ENCODE measurements around the gene PITX2. TPM values are rescaled to one million over a fixed set of nuclear protein-coding genes. Genes with fewer than 3 reads are reported as not detected.

Gene PITX2
- total RNA-seq, 1 donor from 2014 or later = not detected

DNA sequence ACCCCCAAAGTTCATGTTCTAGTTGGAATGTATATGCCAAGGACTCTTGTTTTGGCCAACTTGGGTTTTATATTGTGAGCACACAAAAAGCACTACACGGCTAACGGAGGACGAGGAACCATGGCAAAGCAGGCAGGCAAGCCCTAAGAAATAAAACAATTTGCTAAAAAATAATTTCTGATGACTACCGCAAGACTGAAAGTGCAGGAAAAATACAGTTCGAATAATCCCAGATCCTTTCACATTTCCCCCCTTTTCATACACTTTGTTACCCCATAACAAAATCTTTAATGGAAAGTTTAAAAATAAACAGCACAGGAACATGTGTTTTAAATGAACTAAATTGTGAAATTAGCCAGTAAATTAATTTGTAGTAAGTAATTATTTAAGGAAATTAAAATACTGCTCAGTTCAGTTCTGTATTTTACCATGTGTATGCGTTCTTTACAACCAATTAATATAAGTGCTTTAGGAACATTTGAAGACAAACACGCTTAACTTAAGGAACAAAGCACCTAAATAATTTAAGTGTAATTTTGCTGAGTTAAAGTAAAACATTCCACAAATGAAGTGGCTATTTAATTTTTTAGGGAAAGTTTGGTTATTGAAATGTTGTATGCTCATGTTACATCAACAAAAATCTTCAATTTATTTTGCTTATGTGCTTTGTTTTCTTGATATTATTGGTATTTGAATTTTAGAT, 12.4 kb upstream of the PITX2 start:
- Histone ChIP-seq H3K27ac (no peak overlapping the region), H3K9me3 (no peaks in the 10 kb centered on the region), H3K36me3 (no peaks in the 10 kb centered on the region), H3K4me1 (peaks cover 10 to 13% of the 10 kb centered on the region in 2 donors), H3K27me3 (peaks cover 27% of the 10 kb centered on the region), H3K4me3 (no peak overlapping the region)
- intact Hi-C loops (cut with DNase I) = loop anchor here (10.0 kb wide), 1 partner anchor 999 kb away; no protein-coding TSS in a partner anchor
- DNase-seq (ENCODE audit: low spot score in 2 of 2) = no peak
- TF ChIP-seq, protein P1, sequence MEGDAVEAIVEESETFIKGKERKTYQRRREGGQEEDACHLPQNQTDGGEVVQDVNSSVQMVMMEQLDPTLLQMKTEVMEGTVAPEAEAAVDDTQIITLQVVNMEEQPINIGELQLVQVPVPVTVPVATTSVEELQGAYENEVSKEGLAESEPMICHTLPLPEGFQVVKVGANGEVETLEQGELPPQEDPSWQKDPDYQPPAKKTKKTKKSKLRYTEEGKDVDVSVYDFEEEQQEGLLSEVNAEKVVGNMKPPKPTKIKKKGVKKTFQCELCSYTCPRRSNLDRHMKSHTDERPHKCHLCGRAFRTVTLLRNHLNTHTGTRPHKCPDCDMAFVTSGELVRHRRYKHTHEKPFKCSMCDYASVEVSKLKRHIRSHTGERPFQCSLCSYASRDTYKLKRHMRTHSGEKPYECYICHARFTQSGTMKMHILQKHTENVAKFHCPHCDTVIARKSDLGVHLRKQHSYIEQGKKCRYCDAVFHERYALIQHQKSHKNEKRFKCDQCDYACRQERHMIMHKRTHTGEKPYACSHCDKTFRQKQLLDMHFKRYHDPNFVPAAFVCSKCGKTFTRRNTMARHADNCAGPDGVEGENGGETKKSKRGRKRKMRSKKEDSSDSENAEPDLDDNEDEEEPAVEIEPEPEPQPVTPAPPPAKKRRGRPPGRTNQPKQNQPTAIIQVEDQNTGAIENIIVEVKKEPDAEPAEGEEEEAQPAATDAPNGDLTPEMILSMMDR (IDR thresholded peaks at IDR 0.05) = no peak

DNA sequence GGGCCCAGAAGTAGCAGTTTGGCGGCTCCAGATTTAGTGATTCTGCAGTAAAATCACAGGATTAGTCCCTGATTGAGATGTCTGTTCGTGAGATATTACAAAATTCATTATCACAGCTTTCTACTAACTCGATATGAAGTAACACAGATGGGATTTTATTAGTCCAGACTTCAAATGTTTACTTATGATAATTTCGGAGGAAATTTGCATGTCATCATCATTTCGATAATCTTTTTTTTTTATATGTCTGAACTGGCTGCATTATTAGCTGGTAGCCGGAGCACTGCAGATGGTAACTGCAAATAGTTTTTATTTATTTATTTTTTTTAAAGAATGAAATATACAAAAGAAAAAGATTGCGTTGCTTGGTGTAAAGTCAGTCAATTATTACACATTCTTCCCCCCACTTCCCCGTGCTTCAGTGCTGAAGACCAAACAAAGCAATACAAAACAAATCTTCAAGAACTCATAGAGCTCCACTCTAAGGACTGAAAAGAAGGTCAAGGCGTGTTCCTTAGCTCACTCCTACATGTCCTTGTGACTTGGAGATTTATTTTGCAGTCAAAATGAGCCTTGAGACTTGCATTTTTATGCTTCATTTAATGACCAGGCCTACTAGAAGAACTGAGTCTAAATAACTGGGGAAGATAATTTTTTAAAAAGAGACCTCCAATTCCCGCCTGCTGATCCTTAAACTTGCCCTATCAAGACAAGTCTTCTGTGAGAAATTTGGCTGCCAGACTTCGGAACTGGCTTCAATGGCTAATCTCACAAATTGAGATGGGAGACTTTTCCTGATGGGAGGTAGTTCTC, 11.7 kb upstream of the PITX2 start:
- Histone ChIP-seq H3K27ac (no peak overlapping the region), H3K27me3 (peaks cover 27% of the 10 kb centered on the region), H3K9me3 (no peaks in the 10 kb centered on the region), H3K4me1 (peaks cover 10 to 13% of the 10 kb centered on the region in 2 donors), H3K4me3 (no peak overlapping the region), H3K36me3 (no peaks in the 10 kb centered on the region)
- TF ChIP-seq, protein P1 (IDR thresholded peaks at IDR 0.05) = no peak
- no peak for DNase-seq (ENCODE audit: low spot score in 2 of 2)
- intact Hi-C loops (cut with DNase I) = loop anchor here (5.0 to 10.0 kb wide), 2 partner anchors 648 to 1000 kb away; no protein-coding TSS in a partner anchor

DNA sequence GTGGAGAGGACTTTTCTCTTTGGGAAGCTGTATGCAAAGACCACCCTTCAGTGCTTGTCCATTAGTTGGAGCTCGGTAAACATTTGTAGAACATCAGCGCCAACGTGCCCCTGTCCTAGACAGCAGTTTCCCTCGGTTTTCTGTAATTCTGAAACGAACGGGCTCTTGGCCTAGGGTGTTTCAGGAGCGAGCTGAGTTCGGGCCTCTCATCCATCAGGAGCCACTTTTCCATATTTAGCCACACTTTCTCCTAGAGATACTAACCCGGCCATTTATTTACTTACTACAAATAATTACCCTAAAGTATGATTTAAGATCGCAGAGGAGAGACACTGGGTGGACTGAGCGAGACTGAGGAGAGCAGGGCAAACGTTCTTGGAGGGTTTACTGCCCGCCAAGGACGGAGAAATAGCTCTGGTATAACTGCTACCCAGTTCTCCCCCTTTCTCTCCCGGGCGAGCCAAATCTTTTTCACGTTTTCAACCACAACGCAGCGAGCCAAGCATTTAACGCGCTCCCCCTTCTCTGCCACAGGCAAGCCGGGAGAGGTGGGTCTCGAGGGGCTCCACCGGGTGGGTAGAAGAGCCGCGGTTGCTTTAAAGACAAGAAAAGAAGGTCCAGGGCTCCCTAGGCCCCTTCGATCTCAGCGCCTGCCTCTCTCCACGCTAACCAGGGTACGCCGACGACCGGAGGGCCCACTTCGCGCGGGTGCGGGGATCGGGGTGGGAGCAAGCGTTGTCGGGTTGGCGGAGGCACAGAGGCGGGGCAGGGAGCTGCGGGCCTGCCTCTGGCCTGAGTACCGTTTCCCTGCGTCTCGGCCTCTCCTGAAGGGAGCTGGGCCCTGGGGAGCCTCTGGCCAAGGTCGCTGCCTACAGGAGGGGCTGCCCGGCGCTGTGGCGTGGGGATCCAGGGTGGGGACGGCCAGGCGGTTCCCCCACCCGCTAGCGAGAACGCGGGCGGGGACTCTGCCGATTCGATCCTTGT, 10.8 kb upstream of the PITX2 start:
- Histone ChIP-seq H3K27me3 (peaks cover 27% of the 10 kb centered on the region), H3K4me3 (no peak overlapping the region), H3K4me1 (peaks cover 10 to 16% of the 10 kb centered on the region in 2 donors), H3K9me3 (no peaks in the 10 kb centered on the region), H3K27ac (no peak overlapping the region), H3K36me3 (no peaks in the 10 kb centered on the region)
- DNase-seq (ENCODE audit: low spot score in 2 of 2) = no peak
- TF ChIP-seq, protein P1 (IDR thresholded peaks at IDR 0.05) = no peak
- intact Hi-C loops (cut with DNase I) = loop anchor here (5.0 to 10.0 kb wide), 2 partner anchors 649 to 1001 kb away; no protein-coding TSS in a partner anchor

DNA sequence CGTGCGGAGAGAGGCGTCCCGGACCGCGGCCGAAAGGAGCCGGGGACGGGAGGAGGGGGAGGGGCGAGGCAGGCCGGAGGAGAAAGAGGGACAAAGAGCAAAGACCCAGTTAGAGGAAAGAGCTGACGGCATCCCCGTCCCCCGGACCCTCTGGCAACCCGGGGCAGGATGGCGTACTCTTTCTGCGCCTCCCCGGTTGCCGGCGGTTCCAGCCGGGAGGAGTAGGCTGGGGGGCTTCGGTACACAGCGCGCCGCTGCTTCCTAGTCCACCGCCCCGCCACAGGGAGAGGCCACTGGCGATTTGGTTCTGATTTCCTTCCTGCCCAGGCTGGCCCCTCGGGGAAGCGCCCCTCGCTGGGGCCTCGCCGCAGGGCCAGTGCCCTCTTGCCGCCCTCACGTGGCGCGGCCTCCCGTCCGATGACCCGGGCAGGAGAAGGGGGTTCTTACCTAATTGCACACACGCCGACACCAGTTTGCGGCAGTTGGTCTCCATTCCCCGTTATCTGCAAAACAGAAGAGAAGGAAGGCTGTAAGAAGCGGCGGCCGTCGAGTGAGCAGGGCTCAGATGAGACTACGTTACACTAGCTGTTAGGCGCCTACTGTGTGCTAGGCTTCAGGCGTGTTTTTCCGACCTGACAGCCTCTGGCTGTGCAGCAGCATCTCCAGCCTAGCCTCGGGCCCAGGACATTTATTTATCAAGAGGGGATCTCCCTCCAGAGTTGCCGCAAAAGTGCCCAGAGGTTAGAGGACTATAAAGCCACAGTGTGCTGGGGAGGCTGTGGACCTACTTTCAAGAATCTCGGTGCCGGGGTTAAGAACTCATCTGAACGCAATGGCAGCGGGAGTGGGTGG, 9.9 kb upstream of the PITX2 start:
- no peak for DNase-seq (ENCODE audit: low spot score in 2 of 2)
- Histone ChIP-seq H3K36me3 (no peaks in the 10 kb centered on the region), H3K27ac (no peak overlapping the region), H3K27me3 (peaks cover 27% of the 10 kb centered on the region), H3K4me3 (peak overlapping the region; percentile 31 to 50), H3K9me3 (no peaks in the 10 kb centered on the region), H3K4me1 (peaks cover 10 to 16% of the 10 kb centered on the region in 2 donors)
- TF ChIP-seq, protein P1 (IDR thresholded peaks at IDR 0.05) = no peak
- intact Hi-C loops (cut with DNase I) = loop anchor here (5.0 to 10.0 kb wide), 2 partner anchors 650 to 1002 kb away; no protein-coding TSS in a partner anchor
